IMR-90 (cell line): ENCODE data around the gene GLCCI1.

Source experiments
- BHLHE40 ChIP-seq: fragments of 150-350 bp; IDR thresholded peaks from 2 replicates; pipeline ENCODE4 v1.6.1; 2016; ENCODE audit warnings: mild to moderate bottlenecking, low read depth, low read length
- CEBPB ChIP-seq: IDR thresholded peaks from 2 replicates; pipeline ENCODE4 v1.6.1; 2012; ENCODE audit warnings: low read depth, low read length, improper control_type of control experiment
- MAZ ChIP-seq: IDR thresholded peaks from 2 replicates; pipeline ENCODE4 v1.6.1; 2012; ENCODE audit warnings: low read depth, mild to moderate bottlenecking, low read length, improper control_type of control experiment, moderate library complexity, borderline replicate concordance
- MXI1 ChIP-seq: IDR thresholded peaks from 2 replicates; pipeline ENCODE4 v1.6.1; 2012; ENCODE audit warnings: low read depth, mild to moderate bottlenecking, low read length, moderate library complexity, borderline replicate concordance
- NFE2L2 ChIP-seq: fragments of 150-350 bp; IDR thresholded peaks from 2 replicates; pipeline ENCODE4 v1.6.1; 2016; ENCODE audit warnings: low read depth, mild to moderate bottlenecking, low read length
- POLR2A ChIP-seq: IDR thresholded peaks from 2 replicates; pipeline ENCODE4 v1.6.1; 2012; ENCODE audit warnings: mild to moderate bottlenecking, low read depth, low read length
- SMC3 ChIP-seq: fragments of 150-350 bp; IDR thresholded peaks from 2 replicates; pipeline ENCODE4 v1.6.1; 2016; ENCODE audit warnings: low read depth, mild to moderate bottlenecking, antibody characterized with exemption, low read length, moderate library complexity
- TF ChIP-seq, protein P1 (sequence below): conservative IDR thresholded peaks from 2 replicates; pipeline ENCODE4 v1.5.1; 2012; ENCODE audit warnings: mild to moderate bottlenecking, low read depth, low read length, improper control_type of control experiment
- TF ChIP-seq, protein P2 (sequence below): fragments of 150-350 bp; IDR thresholded peaks from 2 replicates; pipeline ENCODE4 v1.6.1; 2016; ENCODE audit warnings: low read depth, mild to moderate bottlenecking, low read length, moderate library complexity, borderline replicate concordance
- TF ChIP-seq, protein P3 (sequence below): fragments of 150-350 bp; IDR thresholded peaks from 2 replicates; pipeline ENCODE4 v1.6.1; 2017; ENCODE audit warnings: mild to moderate bottlenecking, antibody characterized with exemption, low read length, low read depth

DNA sequence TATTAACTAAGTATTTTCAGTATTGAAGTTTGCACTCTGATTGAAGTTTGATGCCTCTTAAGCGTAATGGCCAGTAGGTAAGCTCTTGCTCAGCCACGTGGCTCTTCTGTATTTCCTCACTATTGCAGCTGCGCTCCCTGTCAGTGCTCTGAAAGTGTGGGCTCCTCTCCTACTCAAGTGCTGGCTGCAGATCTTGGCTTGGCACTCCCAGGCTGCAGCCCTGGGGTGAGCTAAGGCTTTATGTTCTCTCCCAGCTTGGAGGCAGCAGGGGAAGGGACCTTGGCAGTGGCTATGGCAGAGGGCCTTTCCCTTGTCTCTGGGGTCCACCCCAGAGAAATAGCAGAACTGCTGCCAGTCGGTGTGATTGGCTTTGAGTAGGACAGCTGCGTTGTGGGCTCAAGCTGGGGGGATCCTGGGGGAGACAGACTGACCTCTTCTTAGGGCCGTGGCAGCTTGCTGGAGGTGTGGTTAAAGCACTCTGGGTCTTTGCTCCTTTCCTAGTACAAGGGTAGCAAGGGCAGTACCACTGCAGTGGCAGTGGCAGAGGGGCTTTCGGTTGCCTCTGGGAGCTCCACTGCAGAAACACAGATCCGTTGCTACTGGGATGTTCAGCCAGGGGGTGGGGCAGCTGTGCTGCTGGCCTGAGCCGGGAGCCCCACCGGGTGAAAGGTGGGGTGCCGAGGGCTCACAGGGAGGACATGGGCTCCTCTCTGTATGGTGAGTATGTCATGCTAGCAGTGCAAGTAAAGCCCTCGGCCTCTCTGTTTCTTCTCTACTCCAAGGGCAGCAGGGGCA lies 100.5 kb downstream of the GLCCI1 start:
- TF ChIP-seq, protein P1, sequence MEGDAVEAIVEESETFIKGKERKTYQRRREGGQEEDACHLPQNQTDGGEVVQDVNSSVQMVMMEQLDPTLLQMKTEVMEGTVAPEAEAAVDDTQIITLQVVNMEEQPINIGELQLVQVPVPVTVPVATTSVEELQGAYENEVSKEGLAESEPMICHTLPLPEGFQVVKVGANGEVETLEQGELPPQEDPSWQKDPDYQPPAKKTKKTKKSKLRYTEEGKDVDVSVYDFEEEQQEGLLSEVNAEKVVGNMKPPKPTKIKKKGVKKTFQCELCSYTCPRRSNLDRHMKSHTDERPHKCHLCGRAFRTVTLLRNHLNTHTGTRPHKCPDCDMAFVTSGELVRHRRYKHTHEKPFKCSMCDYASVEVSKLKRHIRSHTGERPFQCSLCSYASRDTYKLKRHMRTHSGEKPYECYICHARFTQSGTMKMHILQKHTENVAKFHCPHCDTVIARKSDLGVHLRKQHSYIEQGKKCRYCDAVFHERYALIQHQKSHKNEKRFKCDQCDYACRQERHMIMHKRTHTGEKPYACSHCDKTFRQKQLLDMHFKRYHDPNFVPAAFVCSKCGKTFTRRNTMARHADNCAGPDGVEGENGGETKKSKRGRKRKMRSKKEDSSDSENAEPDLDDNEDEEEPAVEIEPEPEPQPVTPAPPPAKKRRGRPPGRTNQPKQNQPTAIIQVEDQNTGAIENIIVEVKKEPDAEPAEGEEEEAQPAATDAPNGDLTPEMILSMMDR = no peak
- TF ChIP-seq POLR2A (no peak), CEBPB (no peak), SMC3 (no peak), MAZ (no peak), MXI1 (no peak), NFE2L2 (no peak), BHLHE40 (no peak)
- TF ChIP-seq, protein P2, sequence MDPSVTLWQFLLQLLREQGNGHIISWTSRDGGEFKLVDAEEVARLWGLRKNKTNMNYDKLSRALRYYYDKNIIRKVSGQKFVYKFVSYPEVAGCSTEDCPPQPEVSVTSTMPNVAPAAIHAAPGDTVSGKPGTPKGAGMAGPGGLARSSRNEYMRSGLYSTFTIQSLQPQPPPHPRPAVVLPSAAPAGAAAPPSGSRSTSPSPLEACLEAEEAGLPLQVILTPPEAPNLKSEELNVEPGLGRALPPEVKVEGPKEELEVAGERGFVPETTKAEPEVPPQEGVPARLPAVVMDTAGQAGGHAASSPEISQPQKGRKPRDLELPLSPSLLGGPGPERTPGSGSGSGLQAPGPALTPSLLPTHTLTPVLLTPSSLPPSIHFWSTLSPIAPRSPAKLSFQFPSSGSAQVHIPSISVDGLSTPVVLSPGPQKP = no peak
- TF ChIP-seq, protein P3, sequence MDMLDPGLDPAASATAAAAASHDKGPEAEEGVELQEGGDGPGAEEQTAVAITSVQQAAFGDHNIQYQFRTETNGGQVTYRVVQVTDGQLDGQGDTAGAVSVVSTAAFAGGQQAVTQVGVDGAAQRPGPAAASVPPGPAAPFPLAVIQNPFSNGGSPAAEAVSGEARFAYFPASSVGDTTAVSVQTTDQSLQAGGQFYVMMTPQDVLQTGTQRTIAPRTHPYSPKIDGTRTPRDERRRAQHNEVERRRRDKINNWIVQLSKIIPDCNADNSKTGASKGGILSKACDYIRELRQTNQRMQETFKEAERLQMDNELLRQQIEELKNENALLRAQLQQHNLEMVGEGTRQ = no peak
